ENCODE results near the gene INTS15.
"Not testable (repeated sequence)": the region's sequence is repeated elsewhere in the genome, so short reads cannot be mapped to it uniquely, and the experiment has no call there.

INTS15 gene

DNA sequence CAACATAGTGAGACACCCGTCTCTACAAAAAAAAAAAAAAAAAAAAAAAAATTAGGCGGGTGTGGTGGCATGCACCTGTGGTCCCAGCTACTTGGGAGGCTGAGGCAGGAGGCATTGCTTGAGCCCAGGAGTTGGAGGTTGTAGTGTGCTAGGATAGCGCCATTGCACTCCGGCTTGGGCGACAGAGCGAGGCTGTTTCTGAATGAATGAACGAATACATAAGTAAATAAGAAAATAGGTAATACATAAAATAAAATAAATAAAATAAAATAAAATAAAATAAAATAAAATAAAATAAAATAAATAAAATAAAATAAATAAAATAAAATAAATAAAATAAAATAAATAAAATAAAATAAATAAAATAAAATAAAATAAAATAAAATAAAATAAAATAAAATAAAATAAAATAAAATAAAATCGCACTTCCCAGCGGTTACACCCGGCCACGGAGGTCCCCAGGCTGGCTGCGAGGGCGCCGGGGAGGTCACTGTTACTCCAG, 12.9 kb upstream of the INTS15 start:
- DNase-seq (ENCODE audit: low read depth in 2 of 2), result not testable (repeated sequence)

DNA sequence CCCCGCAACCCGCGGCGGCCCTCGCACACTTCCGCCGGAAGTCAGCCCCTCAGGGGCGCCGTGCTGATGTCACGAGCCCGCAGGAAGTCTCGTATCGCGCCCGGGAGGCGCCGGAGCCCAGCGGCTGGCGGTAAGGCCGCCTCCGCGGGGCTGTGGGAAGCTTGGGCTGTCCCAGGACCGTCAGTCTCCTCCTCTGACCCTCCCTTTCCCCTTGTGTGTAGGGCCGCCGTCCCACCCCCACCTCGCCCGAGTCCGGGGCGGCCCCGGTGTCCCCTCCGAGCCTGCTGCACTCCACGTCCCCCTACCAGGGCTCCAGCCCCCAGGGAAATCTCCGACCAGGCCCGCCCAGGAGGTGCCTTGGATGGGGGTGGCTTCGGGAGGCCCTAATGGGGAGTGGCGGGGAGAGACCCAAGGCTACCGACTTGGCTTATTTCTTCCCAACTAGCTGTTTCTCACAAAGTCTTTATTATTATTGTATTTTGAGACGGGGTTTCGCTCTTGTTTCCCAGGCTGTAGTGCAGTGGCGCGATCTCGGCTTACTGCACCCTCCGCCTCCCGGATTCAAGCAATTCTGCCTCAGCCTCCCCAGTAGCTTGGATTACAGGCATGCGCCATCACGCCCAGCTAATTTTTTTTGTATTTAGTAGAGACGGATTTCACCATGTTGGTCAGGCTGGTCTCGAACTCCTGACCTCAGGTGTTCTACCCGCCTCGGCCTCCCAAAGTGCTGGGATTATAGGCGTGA, 12.3 kb upstream of the INTS15 start, which contains the start of gene ZDHHC4:
ZDHHC4 (plus strand) TSS at position 86 of the 745 bp plus-strand sequence. CDS start 3,108 bp downstream, outside the sequence.
- peak; percentile 76 to 77 for DNase-seq (ENCODE audit: low read depth in 2 of 2)

DNA sequence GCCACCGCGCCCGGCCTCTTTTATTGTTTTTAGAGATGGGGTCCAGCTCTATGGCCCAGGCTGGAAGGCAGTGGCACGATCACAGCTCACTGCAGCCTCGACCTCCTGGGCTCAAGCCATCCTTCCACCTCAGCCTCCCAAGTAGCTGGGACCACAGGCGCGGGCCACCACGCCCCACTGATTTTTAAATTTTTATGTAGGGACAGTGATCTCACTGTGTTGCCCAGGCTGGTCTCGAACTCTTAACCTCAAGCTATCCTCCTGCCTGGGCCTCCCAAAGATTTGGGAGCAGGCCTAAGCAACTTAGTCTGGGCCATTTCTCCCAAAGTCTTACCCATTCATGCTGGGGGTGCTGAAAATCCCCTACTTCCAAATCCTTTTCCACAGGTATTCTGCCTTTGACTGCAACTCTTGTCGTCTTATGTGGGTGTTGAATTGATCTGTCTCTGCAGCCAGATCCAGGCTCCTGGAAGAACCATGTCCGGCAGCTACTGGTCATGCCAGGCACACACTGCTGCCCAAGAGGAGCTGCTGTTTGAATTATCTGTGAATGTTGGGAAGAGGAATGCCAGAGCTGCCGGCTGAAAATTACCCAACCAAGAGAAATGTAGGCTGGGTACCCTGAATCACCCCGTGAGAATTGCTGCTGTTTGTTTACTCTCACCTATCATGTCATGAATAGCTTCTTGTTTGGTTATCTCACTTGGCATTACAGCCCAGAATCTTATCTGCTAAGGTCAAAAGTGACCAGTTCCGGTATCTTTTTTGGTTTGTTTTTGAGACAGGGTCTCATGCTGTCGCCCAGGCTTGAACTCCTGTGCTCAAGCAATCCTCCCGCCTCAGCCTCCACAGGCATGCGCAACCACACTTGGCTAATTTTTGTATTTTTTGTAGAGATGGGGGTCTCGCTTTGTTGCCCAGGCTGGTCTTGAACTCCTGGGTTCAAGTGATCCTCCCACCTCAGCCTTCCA, 11.4 kb upstream of the INTS15 start:
- DNase-seq (ENCODE audit: low read depth in 2 of 2), result no peak

DNA sequence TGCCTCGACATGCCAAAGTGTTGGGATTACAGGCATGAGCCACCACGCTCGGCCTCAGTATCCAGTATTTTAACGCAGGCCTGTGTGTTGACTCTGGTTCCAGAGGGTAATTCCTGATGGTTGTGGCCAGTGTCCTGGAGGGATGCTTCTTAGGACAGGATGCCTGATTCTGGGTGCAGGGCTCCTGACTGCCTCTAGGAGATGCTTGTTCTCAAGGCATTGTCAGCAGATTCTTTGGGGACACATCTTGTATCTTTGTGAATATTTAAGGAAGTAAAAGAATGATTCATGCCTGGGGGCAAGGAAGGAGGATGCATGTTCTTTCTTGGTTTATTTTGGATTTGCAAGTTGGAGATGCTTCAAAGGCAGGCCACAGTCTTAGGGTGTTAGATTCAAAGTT, 10.4 kb upstream of the INTS15 start:
- DNase-seq (ENCODE audit: low read depth in 2 of 2), result no peak

DNA sequence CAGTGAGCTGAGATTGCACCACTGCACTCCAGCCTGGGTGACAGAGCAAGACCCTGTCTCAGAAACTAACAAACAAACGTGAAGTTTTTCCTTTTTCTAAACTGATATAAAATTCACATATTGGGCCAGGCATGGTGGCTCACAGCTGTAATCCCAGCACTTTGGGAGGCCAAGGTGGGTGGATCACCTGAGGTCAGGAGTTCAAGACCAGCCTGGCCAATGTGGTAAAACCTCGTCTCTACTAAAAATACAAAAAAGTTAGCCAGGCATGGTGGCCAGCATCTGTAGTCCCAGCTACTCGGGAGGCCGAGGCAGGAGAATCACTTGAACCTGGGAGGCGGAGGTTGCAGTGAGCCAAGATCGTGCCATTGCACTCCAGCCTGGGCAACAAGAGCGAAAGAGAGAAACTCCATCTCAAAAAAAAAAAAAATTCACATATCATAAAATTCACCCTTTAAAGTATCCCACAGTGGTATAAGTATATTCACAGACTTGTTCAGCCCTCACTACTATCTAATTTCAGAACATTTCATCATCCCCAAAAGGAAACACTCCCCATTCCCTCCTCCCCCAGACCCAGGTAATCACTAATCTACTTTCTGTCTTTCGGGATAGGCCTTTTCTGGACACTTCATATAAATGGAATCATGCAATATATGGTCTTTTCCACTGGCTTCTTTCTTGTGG, 3.9 kb upstream of the INTS15 start:
- not testable (repeated sequence) for DNase-seq (ENCODE audit: low read depth in 2 of 2)

DNA sequence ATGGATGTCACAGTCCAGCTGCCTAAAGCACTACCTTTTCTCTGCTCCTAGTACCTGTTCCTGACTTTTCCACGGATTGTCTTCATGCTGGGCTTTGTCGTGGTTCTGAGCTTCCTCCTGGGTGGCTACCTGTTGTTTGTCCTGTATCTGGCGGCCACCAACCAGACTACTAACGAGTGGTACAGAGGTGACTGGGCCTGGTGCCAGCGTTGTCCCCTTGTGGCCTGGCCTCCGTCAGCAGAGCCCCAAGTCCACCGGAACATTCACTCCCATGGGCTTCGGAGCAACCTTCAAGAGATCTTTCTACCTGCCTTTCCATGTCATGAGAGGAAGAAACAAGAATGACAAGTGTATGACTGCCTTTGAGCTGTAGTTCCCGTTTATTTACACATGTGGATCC, 1.3 kb upstream of the INTS15 start:
- DNase-seq (ENCODE audit: low read depth in 2 of 2), result no peak

DNA sequence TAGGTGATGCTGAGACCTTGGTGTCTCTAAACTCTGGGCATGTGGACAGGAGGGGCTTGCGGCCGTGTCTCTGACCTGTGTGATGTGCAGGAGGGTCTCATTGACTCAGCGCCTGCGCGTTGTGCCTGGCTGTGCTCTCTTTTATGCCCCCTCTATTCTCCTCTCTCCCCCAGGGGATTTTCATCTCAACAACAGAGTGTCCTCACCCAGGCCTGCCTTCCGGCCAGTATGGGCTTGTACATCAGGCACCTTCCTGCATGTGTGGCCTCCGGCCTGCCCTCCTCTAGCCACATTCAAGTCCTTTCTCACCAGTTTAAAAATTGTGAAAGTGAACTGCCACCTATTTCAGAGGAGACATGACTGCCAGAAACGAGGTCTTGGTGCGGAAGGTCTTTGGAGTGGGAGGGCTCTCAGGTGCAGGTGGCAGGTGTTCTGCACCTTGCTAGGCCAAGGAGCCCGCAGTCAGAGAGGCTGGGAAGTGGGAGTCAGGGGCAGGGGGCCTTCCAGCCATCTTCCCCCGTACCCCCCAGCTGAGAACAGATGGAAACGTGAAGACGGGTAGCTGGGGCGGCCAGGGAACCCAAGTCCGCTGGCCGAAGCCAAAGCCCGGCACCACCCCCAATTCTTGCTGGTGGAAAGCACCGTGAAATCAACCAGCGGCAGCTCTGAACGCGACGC, 531 bp upstream of the INTS15 start:
- no peak for DNase-seq (ENCODE audit: low read depth in 2 of 2)

DNA sequence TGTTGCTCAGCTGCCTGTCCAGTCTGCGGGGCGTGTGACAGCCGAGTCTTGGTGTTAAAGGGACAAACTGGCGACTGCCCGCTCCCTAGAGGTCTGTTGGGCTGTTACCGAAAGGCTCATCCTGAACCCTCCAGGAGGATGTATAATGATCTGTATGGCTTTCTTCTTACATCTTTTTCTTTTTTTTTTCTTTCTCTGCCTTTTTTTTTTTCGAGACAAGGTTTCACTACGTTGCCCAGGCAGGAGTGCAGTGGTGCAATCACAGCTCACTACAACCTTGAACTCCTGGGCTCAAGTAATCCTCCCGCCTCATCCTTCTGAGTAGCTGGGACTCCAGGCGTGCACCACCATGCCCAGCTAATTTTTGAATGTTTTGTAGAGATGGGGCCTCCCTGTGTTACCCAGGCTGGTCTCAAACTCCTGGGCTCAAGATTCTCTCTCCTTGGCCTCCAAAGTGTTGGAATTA, 857 bp downstream of the INTS15 start:
- no peak for DNase-seq (ENCODE audit: low read depth in 2 of 2)

DNA sequence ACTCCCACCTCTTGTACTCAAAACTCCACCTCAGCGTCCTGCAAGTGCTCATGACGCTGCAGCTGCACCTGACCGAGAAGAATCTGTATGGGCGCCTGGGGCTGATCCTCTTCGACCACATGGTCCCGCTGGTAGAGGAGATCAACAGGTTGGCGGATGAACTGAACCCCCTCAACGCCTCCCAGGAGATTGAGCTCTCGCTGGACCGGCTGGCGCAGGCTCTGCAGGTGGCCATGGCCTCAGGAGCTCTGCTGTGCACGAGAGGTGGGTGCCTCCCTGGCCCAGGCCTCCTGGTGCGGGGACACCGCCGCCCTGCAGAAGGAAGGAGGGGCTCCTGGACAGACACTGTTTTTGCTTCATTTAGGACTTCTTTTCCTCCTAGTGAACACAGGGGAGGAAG, 10.3 kb downstream of the INTS15 start:
- DNase-seq (ENCODE audit: low read depth in 2 of 2), result no peak

DNA sequence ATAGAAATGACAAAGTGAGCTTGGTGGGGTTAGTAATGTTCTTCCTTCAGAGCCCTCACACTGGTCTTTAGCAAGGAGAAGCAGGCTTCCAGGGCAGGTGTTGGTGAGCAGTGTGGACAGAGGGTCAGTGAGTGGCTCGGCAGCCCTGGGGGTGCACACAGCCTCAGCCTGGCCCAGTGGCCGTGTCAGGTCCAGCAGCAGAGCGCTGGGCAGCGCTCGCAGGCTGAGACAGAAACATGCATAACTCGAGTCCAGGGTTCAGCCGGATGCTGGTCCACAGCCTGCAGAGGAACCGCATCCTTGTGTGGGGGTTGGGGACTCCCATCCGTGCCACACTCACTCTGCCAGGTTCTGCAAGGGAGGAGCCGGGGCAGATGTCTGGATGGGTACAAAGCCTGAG, 14.6 kb downstream of the INTS15 start:
- no peak for DNase-seq (ENCODE audit: low read depth in 2 of 2)

DNA sequence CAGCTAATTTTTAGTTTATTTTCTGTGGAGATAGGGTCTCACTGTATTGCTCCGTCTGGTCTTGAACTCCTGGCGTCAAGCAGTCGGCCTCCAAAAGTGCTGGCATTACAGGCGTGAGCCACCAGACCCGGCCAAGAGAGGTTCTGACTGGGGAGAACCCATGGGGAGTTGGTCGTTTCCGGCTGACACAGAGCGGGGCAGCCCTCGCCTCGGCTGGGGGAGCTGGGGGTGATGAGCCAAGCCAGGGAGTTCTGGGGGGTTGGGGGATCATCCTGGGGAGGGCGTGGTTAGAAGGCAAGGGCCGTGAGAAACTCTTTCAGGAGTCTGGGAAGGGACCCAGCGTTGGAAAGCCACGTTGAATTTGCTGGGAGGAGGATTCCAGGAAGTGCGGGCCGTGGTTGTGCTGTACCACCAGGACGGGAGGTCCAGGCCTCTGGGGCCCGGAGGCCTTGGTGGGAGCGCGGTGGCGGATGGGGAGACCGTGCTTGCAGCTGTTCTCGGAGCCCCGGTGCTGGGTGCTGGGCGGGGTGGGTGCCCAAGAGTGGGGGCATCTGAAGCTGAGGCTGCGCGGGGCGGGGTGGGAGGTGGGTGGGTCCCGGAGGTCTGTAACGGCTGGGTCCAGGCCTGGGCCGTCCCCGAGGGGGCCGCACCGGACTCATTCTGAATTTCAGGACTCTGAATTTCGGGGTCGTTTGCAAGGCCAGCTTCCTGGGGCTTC, 17.2 kb downstream of the INTS15 start:
- DNase-seq (ENCODE audit: low read depth in 2 of 2), result no peak

DNA sequence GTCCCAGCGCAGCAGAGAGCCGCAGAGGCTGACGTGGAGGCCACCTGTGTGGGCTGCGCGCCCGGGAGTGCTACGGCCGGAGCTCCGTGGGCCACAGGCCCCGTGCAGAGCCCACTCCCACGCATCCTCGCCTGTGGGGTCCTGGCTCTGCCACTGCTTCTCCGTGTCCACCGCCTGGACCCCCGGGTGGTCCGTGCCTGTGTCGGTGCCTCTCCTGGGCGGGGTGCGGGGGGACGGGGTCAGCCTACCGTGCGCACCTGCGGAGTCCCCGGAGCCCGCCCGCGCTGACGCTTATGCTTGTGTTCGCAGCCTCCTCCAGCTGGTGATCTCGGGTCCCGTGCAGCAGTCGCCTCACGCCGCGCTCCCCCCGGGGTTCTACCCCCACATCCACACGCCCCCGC, 17.8 kb downstream of the INTS15 start:
- DNase-seq (ENCODE audit: low read depth in 2 of 2), result no peak

DNA sequence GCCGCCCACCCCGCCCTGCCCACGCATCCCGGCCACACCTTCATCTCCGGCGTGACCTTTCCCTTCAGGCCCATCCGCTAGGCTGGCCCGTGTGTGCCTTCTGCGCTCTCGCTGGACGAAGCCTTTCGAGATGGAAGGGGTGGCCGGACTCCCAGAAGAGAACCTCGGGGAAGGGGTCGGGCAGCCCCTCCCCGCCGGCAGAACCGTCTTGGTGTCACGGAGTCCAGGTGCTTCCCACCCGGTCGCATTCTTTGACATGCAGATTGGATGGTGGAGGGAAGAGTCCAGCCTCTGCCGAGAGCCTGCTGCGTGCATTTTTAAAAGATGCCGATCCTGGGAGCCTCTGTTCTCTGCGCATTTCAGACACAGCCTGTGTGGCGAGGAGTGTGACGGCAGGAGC, 18.3 kb downstream of the INTS15 start:
- DNase-seq (ENCODE audit: low read depth in 2 of 2), result no peak

DNA sequence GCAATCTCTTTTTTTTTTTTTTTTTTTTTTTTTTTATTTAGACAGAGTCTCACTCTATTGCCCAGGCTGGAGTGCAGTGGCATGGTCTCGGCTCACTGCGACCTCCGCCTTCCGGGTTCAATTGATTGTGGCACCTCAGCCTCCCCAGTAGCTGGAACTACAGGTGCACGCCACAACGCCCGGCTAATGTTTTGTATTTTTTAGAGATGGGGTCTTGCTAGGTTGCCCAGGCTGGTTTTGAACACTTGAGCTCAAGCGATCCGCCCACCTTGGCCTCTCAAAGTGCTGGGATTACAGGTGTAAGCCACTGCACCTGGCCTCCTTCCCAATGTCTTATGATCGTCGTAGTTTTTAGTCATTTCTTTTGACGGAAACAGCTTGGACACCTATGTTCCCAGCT, 19.0 kb downstream of the INTS15 start:
- DNase-seq (ENCODE audit: low read depth in 2 of 2), result no peak

DNA sequence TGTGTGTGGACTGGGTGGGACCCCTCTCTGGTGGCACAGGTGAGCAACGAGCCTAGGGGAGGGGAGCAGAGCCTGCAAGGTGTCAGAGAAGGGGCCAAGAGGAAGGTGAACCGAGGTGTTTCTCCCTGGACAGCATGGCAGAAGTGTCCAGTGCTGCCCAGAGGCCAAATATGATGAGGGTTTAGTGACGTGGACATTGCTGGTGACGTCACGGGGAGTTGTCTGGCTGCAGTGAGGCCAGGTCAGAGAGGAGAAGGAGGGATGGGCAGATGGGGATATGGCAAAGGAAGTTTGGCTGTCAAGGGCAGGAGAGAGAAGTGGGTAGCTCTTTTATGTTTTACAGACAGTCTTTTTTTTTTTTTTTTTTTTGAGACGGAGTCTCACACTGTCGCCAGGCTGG, 23.0 kb downstream of the INTS15 start:
- no peak for DNase-seq (ENCODE audit: low read depth in 2 of 2)

DNA sequence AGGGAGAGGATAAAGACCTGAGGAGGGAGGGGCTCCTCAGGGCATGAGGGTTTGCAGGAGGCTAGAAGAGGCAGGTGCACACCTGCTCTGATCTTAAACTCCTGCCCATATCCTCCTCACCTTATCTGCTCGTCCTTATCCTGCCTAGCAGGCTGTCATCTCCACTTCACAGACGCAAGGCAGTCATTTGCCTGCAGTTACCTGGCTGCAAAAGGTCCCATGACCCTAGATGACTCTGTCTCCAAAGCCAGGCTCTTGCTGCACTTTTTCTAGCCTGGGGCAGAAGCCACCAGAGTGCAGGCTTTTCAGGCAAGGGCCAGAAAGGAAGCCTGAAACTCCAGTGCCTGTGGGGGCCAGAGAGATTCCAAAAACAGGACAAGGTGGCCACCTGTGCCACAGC, 23.9 kb downstream of the INTS15 start:
- no peak for DNase-seq (ENCODE audit: low read depth in 2 of 2)

DNA sequence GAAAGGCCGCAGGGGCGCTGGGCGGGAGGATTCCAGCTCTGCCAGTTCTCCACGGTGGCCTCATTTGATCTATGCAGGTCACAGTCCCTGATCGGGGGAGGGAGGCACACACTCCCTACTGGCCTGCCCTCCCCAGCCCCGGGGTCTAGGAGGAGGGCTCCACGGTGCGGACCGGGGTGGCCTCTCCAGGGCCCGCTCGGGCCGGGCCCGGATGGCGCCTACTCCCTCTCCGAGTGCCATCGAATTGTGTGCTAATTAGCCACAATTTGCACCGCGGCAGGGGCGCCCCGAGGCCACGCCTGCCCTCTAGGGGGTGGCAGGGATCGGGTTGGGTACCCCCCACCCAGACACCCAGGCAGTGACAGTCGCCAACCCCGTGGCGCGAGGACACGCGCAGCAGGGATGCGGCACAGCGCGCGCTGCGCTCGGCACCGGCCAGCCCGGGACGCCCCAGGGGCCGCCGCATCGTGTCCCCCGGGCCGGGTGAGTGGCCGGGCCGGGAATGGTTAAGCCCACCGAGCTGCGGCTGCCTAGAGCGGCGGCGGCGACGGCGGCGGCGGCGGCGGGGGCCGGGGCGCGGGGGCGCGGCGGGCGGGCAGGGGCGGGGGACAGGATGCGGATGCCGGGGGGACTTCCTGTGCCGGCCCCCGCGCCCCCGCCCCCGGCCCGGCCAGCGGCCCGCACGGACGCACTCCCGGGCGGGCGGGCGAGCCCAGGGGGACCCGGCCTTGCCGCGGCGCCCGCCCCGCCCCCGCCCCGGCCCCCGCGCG, 25.3 kb downstream of the INTS15 start, which contains the start of gene ZNF853:
ZNF853 (plus strand) TSS at position 658 of the 770 bp plus-strand sequence. CDS start 565 bp downstream, outside the sequence.
- no peak for DNase-seq (ENCODE audit: low read depth in 2 of 2)

DNA sequence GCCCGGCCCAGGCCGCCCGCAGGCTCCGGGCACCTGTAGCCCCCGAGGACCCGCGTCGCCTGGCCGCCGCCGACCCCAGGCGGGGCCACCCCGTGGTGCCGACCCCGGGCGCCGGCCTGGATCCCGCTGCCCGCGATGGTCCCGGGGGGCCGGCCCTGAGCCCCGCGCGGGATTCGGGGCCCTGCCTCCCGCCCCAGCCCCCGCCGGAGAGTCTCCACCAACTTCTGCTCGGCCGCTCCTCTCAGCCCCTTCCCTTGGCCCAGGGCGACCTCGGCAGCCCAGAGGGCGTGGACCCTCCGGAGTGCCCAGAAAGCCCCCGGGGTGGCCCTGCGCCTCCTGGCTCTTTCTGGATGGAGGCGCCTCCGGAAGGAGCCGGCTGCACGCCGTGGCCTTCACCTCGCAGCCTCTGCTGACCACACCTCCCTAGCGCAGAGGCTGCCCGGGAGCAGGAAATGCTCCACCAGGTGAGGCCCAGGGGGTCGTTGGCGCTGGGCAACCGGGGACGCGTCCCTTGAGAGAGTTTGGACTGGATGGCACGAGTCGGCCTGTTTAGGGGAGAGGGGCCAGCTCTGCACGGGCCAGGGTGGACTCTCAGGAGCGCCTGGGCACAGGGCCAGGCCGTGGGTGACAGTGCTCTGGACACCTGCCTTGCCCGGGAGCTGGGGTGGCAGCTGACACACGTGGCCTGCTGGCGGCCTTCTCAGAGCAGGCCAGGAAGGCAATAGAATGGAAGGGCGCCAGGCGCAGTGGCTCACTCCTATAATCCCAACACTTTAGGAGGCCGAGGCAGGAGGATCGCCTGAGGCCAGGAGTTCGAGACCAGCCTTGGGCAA, 26.1 kb downstream of the INTS15 start:
- DNase-seq (ENCODE audit: low read depth in 2 of 2), result no peak

Data from activated CD8-positive, alpha-beta memory T cell treated with anti-CD3 and anti-CD28 coated beads for 4 hours (primary cell).